Transverse colon (tissue), 4 donors: ENCODE results near the gene UNC5CL. TPM values are rescaled to one million over a fixed set of nuclear protein-coding genes. Genes with fewer than 3 reads are reported as not detected.

Experiments used
- DNase-seq: peaks from one replicate; pipeline ENCODE4 v3.0.0-alpha.2; 2019
- H3K27ac ChIP-seq, 4 donors: fragments of 200-600 bp; sonication (generic); 2 replicates each; pipeline ENCODE4 v1.5.1; 2016 to 2018; ENCODE audit warnings: inconsistent platforms in 4 of 4
- H3K27me3 ChIP-seq: fragments of 200-600 bp; sonication (generic); 2 replicates; pipeline ENCODE4 v1.5.1; 2017; ENCODE audit warnings: inconsistent platforms
- H3K36me3 ChIP-seq, 4 donors: fragments of 200-600 bp; sonication (generic); 2 replicates each; pipeline ENCODE4 v1.5.1; 2017 to 2019; ENCODE audit warnings: inconsistent platforms in 4 of 4
- H3K4me1 ChIP-seq, 4 donors: fragments of 200-600 bp; sonication (generic); 2 replicates each; pipeline ENCODE4 v1.5.1; 2017 to 2020; ENCODE audit warnings: inconsistent platforms in 4 of 4
- H3K4me3 ChIP-seq, 4 donors: fragments of 200-600 bp; sonication (generic); 1 replicate in 1 of 4; 2 replicates in 3 of 4; pipeline versions ENCODE4 v1.5.1 to v1.6.1; 2017 to 2019; ENCODE audit warnings: inconsistent platforms in 4 of 4
- H3K9me3 ChIP-seq, 2 donors: fragments of 200-600 bp; sonication (generic); 2 replicates each; pipeline ENCODE4 v1.5.1; 2017 to 2019; ENCODE audit warnings: inconsistent platforms in 2 of 2
- CTCF ChIP-seq, 5 experiments: fragments of 200-600 bp in 3 of 5; fragments of 450-650 bp in 2 of 5; sonication (generic) in 3 of 5; IDR thresholded peaks; 1 replicate in 2 of 5; 2 replicates in 3 of 5; pipeline ENCODE4 v1.5.1; 2016 to 2017; ENCODE audit warnings: antibody characterized with exemption in 5 of 5, inconsistent platforms in 3 of 5, mild to moderate bottlenecking in 2 of 5, moderate library complexity in 1 of 5
- EP300 ChIP-seq: sonication (generic); formaldehyde crosslinking; IDR thresholded peaks from one replicate; pipeline ENCODE4 v1.6.1; 2017; ENCODE audit warnings: antibody characterized with exemption, low read depth
- POLR2A ChIP-seq: fragments of 450-650 bp; IDR thresholded peaks from one replicate; pipeline ENCODE4 v1.6.1; 2016; ENCODE audit warnings: antibody characterized with exemption, mild to moderate bottlenecking, moderate library complexity
- POLR2AphosphoS5 ChIP-seq, 3 donors: sonication (generic); formaldehyde crosslinking; IDR thresholded peaks; one replicate each; pipeline ENCODE4 v1.6.1; 2016; ENCODE audit warnings: antibody characterized with exemption in 3 of 3
- WGBS, 2 donors: methylation state at CpG; one replicate each; pipeline ENCODE4 v1.1.5; 2018; ENCODE audit warnings: low coverage in 1 of 2; 5-methylcytosine and 5-hydroxymethylcytosine counted together
- in situ Hi-C, 4 donors: fragments of 200-750 bp; cut with MboI; loops; one replicate each; pipeline versions ENCODE4 v1.15.0 to v1.15.1; 2017; ENCODE audit warnings: low sequenced_read_pairs in 3 of 4, low pct_ligation_motif_present in 1 of 4, low pct_unique_long_range_greater_than_20kb in 1 of 4
- intact Hi-C: fragments of 100-400 bp; cut with DNase I; formaldehyde crosslinking; loops from one replicate; pipeline ENCODE4 v1.15.1; 2023; ENCODE audit warnings: low total_unique reads
- total RNA-seq, 4 donors: library from RNA; depleted of rRNA; stranded (reverse); fragments of >200 nt; gene quantifications; one replicate each; pipeline ENCODE4 v1.1.0, GENCODE V29; 2016

The UNC5CL gene
- total RNA-seq, 4 donors from 2014 or later, result 2.5 to 8.4 (median 4.4) TPM; not detected in 1

- Histone ChIP-seq H3K9me3 (no peaks in the 10 kb centered on the region), H3K4me1 (peaks cover 0 to 6% (median 2%) of the 10 kb centered on the region in 4 donors), H3K27me3 (no peaks in the 10 kb centered on the region), H3K27ac (no peak overlapping the region), H3K4me3 (no peak overlapping the region), H3K36me3 (no peaks in the 10 kb centered on the region)
- intact Hi-C loops, result no loop called here
- in situ Hi-C loops, result loop anchor here in 2 of 4 donors (25.0 kb wide), 2 partner anchors 1058 to 1683 kb away; no protein-coding TSS in a partner anchor
- DNase-seq, result no peak
- WGBS, 2 donors, result 72 to 80% methylated on average over 2 to 5 of the region's 5 CpGs
- TF ChIP-seq CTCF (IDR thresholded peaks at IDR 0.05) (no peak), POLR2A (no peak), EP300 (no peak)
These were observed 6.6 kb upstream of the UNC5CL start for GRCh38 chr6:41045664-41046063.

GRCh38 chr6:41043151-41043550, 4.1 kb upstream of the UNC5CL start:
- H3K27me3 ChIP-seq, result no peaks in the 10 kb centered on the region
- H3K4me3 ChIP-seq, result no peak overlapping the region
- DNase-seq, result no peak
- no peak for TF ChIP-seq CTCF (IDR thresholded peaks at IDR 0.05)
- TF ChIP-seq EP300, result no peak
- no peak for TF ChIP-seq POLR2A
- no peak for TF ChIP-seq POLR2AphosphoS5 (IDR thresholded peaks at IDR 0.05)
- intact Hi-C loops (no loop called here), in situ Hi-C loops (loop anchor here in 2 of 4 donors (25.0 kb wide), 2 partner anchors 1056 to 1681 kb away; no protein-coding TSS in a partner anchor)
- peaks cover 0 to 20% (median 6%) of the 10 kb centered on the region in 4 donors for H3K4me1 ChIP-seq
- H3K9me3 ChIP-seq, result no peaks in the 10 kb centered on the region
- H3K36me3 ChIP-seq, result no peaks in the 10 kb centered on the region
- WGBS, 2 donors, result 98% methylated on average over 3 of the region's 3 CpGs; no CpG with 5 or more reads in 1 of the 2 donors
- no peak overlapping the region for H3K27ac ChIP-seq

- H3K9me3 ChIP-seq, result no peaks in the 10 kb centered on the region
- H3K27ac ChIP-seq, result no peak within 1 kb of the TSS
These were observed 3.4 kb upstream of the UNC5CL start, which contains the start of gene TSPO2 for GRCh38 chr6:41042226-41043055. Gene TSPO2, plus strand, starts transcription at chr6:41042467. Its CDS starts 519 bp downstream, at chr6:41042986.

More at GRCh38 chr6:41042226-41043055, 3.4 kb upstream of the UNC5CL start, which contains the start of gene TSPO2:
- WGBS, 2 donors, result 75 to 90% methylated on average over 4 to 10 of the region's 10 CpGs
- TF ChIP-seq POLR2A, result no peak
- TF ChIP-seq EP300, result no peak
- TF ChIP-seq CTCF (IDR thresholded peaks at IDR 0.05), result no peak
- no peak for TF ChIP-seq POLR2AphosphoS5 (IDR thresholded peaks at IDR 0.05)
- Histone ChIP-seq H3K27me3 (no peaks in the 10 kb centered on the region), H3K4me3 (no peak within 1 kb of the TSS), H3K36me3 (no peaks in the 10 kb centered on the region), H3K4me1 (peaks cover 0 to 20% (median 6%) of the 10 kb centered on the region in 4 donors)
- no peak for DNase-seq
- in situ Hi-C loops (loop anchor here in 2 of 4 donors (25.0 kb wide), 2 partner anchors 1055 to 1680 kb away; no protein-coding TSS in a partner anchor), intact Hi-C loops (no loop called here)
